Measurements from ENCODE around the gene CKAP2L.

- TF ChIP-seq EZH2 (IDR thresholded peaks at IDR 0.05; ENCODE audit: low read length, unreplicated experiment) (no peak), CTCF (conservative IDR thresholded peaks at IDR 0.05; ENCODE audit: low read depth, low read length) (no peak), EZH2phosphoT487 (IDR thresholded peaks at IDR 0.05; ENCODE audit: borderline replicate concordance, low read length) (no peak)
These were observed 58.2 kb downstream of the CKAP2L start for GRCh38 chr2:112706170-112706664.

Data from PC-3 (cell line).